NCI-H82 treated with DMSO at 0.1 percent for 48 hours (cell line): ENCODE data around the gene ATP8B3.
"Not testable (repeated sequence)": the region's sequence is repeated elsewhere in the genome, so short reads cannot be mapped to it uniquely, and the experiment has no call there.

Experiments
- DNase-seq: peaks from one replicate; lab custom pipeline; 2025; ENCODE audit not compliant: unreplicated experiment; lab: John Stamatoyannopoulos, UW

Gene ATP8B3

GRCh38 chr19:1797313-1797712 is 14.8 kb downstream of the ATP8B3 start:
- DNase-seq = not testable (repeated sequence)

- no peak for DNase-seq
Measured at GRCh38 chr19:1796395-1797142, 15.5 kb downstream of the ATP8B3 start.

GRCh38 chr19:1794424-1795172 is 17.5 kb downstream of the ATP8B3 start:
- no peak for DNase-seq

GRCh38 chr19:1791879-1792278 is 20.2 kb downstream of the ATP8B3 start:
- DNase-seq = no peak

DNA sequence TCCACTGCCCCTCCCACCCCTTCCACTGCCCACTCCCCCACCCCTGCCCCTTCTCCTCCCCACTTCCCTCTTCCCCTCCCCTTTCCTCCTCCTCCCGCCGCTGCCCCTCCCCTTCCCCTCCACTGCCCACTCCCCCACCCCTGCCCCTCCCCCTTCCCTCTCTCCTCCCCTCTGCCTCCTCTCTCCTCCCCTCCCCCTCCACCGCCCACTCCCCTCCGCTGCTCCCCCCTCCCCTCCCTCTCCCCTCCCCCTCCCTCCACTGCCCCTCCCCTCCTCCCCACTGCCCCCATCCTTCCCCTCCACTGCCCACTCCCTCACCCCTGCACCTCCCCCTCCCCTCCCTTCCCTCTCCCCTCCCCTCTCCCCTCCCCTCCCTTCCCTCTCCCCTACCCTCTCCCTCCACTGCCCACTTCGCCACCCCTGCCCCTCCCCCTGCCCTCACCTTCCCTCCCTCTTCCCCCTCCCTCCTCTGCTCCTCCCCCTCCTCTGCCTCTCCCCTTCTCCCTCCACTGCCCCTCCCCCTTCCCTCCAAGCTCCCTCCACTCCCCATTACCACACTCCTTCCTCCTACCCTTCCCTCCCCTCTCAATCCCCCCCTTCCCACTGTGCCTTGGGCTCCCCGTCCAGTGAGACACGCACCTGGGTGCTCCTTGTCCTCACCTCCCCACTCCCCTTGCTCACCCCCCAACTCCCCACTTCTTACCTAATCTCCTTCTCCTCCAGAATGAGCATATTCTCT is 21.9 kb downstream of the ATP8B3 start:
- no peak for DNase-seq

DNA sequence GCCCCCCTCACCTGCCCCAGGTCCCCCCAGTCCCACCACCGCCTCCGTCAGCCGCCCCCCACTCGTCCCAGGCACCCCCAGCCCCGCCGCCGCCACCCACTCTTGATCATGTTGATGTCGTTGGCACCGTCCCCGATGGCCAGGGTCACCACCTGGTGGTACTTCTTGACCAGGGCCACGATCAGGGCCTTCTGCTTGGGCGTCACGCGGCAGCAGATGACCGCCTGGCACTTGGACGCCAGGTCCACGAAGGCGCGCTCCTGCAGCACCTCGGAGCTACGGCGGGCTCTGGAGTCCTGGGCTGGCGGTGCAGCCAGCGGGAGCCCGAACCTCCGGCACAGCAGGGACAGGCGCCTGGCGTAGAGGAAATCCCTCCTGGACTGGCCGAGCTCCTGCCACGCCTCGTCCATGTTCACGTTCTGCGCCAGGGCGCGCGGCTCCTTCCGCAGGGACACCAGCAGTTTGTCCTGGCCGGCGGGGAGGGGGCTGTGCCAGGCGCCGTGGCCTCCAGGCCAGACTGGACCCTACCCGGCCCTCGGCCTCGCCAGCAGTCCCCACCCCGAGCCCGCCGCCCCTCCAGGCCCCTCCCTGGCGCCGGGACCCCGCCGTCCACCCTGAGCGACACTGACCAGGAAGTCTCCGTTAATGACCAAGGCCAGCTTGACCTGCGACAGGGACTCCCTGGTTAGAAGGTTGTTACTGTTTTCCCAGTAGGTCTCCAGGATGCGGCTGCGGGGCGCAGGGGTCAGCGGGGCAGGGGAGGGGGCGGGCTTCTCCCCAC is 22.6 kb downstream of the ATP8B3 start:
- no peak for DNase-seq

DNA sequence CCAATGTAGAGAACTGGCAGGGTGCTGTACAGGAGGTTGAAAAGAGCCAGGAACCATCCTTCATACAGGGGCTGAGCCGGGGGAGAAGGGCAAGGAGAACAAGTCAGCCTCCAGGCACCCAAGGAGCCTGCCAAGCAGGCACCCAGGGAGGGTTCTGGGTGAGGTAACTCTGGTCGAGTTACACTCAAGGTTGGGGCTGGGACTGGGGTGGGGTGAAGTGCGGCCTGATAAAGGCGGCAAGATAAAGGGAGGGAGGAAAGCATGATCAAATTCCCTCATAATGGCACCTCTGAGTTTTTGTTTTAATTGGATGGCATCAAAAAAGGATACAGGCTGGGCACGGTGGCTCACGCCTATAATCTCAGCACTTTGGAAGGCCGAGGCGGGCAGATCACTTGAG is 25.0 kb downstream of the ATP8B3 start:
- no peak for DNase-seq

DNA sequence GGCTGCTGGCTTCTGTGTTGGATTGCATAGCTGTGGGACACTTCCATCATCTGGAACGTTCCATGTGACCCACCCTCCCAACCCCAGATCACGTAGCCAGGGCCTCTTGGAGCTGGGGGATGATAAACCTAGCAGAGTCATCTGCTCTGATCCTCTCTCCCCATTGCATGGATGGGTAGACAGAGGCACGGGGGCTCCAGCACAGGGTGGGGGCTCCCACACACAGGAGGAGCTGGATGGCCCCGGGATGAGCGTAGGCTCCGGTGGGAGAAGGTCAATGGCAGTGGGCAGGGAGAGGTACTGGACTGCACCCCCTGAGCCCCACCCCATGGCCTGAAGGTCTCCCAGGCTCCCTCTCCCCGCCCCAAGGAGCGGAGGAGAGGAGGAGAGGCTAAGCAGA is 25.4 kb downstream of the ATP8B3 start:
- no peak for DNase-seq

GRCh38 chr19:1785310-1785709 is 26.8 kb downstream of the ATP8B3 start:
- DNase-seq = no peak

DNA sequence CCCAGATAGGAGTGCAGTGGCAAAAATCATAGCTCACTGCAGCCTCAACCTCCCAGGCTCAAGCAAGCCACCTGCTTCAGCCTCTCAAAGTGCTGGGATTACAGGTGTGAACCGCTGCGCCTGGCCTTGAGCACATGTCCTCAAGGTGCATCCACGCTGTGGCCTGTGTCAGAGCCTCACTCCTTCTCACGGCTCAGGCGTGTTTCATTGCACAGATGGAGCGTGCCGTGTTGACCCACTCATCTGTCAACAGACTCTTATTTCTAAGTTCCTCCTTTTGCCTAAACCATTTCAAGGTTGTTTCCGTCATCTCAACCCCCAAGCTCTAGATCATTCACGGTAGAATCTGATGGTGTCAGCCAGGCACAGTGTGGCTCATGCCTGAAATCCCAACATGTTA is 28.2 kb downstream of the ATP8B3 start:
- no peak for DNase-seq

DNA sequence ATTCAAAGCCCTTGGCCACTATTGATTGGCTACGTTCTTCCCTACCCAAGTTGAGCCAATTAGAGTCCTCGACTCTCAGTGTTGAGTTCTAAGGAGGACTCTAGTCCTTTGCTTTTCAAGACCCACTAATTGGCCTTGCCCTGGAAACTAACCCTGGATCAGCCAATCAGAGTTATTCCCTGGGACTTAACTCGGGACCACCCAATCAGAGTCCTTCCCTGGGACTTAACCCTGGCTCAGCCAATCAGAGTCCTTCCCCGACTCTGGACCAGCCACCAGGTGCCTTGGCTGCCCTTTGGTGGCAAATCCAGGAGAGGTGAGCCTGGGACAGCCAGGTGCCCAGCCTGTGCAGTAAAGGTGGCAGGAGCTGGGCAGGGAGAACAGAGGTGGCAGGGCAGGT is 28.7 kb downstream of the ATP8B3 start:
- DNase-seq = no peak

GRCh38 chr19:1782521-1782920 is 29.6 kb downstream of the ATP8B3 start:
- no peak for DNase-seq

DNA sequence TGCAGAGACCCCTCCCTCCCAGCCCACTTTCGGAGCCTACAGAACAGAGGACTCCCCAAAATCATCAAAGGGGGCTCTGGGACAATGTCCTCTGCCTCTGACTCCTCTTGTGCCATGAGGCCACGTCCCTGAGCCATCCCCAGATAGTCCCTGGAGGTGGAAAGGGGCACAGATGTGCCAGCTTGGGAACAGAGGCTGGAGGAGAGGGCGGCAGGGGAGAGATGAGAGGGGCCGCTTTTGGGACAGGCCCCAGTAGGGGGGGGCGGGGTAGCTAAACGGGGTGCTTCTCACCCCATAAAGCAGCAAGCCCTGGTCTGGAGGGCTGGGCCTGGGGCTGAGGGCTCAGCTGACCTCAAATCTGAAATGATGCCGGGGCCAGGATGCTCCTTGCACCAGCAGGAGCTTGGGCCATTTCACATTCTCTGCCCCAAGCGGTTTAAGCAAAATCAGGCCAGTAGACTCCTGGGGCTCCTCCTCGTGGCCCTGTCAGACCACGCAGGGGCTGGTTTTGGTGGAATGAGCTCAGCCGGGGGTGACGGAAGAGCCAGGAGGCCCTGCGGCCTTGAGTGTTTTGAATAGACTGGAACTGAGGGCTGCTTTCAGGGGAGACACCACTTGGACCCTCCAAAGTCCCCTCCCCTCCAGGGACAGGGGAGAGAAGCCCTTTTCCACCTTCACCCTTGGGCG is 31.7 kb downstream of the ATP8B3 start:
- DNase-seq = no peak

- no peak for DNase-seq
Measured at GRCh38 chr19:1779574-1779973, 32.5 kb downstream of the ATP8B3 start.

DNA sequence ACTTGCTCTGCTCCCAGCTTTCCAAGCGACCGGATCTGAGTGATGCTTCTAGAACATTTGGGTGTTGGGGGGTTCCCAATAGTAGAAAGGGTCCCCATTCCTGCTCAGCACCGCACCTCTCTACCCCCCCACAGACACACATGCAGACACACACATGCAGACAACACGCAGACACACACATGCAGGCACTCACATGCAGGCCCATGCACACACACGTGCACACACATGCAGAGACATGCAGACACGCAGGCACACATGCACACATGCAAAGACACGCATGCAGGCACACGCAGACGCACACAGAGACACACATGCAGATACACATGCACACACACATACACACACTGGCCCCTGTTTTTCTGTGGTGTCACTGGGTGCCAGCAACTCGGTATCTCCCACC is 34.9 kb downstream of the ATP8B3 start:
- no peak for DNase-seq

- DNase-seq = no peak
Measured at GRCh38 chr19:1776606-1777147, 35.4 kb downstream of the ATP8B3 start.

DNA sequence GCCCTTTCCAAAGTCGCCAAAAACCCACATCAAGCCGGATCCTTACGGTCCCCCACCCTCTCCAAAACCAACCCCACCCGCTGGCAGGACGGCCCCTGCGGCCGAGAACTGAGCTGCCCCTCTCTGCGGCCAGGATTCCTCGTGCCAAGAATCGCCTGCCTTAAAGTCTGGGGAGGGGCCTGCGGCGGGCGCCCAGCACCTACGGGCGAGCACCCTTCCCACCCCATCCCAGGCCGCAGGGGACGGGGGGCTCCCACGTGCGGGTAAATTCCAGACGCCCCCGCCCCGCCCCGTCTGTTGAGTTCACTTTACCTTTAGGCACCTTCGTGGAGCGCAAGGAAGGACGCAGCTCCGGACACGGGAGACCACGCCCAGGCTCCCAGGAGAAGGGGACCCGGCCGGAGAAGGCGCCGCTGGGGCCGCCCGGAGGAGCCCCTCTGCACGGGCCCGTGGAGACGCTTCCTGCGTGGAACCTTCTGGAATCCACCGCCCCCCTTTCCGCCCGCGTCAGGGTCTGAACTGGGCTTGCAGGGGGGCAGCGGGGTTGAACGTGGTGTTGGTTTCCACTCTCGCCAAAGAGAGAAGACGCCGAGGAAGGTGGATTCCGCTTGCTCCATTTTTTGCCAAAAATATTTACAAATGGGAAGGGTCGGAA is 36.0 kb downstream of the ATP8B3 start:
- DNase-seq = no peak

DNA sequence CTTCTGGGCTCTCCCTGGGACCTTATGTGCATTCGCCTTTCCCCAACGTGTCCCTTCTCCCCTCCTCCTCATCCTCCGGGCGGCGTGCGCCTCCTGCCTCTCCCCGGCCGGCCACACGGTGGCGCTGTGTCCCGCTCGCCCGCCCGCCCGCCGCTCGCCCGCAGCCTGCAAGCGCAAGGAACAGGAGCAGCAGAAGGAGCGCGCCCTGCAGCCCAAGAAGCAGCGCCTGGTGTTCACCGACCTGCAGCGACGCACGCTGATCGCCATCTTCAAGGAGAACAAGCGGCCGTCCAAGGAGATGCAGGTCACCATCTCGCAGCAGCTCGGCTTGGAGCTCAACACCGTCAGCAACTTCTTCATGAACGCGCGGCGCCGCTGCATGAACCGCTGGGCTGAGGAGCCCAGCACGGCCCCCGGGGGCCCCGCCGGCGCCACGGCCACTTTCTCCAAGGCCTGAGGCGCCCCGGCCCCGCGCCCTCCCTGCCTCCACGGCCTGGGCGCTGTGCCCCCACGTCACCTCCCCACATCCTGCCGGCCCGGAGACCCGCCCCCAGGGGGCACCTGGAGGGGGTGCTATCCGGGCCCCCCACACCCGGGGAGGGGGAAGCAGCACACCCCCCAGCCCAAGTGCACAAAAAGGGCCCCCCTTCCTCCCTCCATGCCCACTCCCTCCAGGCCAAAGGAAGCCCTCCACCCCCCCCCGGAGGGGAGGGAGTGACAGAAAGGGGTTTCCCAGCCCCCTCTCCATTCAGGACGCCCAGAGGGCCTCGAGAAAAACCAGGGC is 36.9 kb downstream of the ATP8B3 start:
- peak; percentile 48 for DNase-seq

DNA sequence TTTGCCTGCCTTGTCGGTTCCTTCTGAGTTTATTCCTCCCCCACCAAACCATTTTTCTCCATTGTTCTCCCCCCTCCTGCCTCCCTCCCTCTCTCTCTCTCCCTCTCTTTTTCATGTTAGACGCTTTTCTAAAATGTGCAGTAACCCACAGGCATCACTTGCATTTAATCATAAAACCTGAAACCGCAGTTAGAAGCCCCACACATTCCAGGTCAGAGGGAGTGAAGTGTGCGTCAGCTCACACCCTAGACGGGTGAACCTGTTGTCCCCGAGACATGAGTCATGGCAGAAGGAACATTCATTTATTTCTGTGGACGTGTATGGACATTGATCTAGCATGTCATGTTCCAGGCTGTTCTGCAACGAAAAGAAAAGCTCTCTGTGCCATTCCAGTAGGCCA is 38.9 kb downstream of the ATP8B3 start:
- DNase-seq = no peak
